GM20431 (cell line): ENCODE measurements around the gene SLC35C1.

Source experiments
- in situ Hi-C: fragments of 300-500 bp; cut with MseI, MboI; formaldehyde crosslinking; loops from one replicate; pipeline ENCODE4 v1.15.0; 2020; ENCODE audit warnings: low sequenced_read_pairs; ENCODE audit not compliant: unreplicated experiment

Gene SLC35C1

DNA sequence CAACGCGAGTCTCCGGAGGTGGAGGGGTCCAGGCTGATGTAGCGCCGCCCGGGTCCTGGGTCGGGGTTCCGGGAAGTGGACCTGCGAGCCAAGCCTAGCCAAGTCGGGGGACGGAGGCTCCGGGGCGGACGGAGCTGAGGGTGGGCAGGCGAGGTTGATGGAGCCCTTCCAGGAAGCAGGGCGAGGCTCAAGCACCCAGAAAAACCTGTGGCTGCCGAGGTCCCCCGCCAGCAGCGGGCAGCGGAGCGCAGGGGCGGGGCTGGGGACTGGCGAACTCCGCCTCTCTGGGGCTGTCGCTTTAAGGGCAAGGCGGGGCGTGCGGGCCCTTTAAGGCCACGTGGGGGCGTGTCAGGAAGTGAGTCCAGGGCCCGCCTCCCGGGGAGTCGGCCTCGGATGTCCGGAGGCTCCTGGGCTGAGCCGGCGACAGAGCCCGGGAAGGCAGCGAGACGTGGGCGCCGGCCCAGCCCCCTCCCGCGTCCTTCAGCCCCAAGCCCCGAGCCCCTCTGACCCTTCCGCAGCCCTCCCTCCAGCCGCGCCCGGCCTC, at the start of gene SLC35C1:
Gene SLC35C1 (plus strand): TSS at position 389 of the 544 bp plus-strand sequence. CDS start 653 bp downstream, outside the sequence.
- in situ Hi-C loops = no loop called here

DNA sequence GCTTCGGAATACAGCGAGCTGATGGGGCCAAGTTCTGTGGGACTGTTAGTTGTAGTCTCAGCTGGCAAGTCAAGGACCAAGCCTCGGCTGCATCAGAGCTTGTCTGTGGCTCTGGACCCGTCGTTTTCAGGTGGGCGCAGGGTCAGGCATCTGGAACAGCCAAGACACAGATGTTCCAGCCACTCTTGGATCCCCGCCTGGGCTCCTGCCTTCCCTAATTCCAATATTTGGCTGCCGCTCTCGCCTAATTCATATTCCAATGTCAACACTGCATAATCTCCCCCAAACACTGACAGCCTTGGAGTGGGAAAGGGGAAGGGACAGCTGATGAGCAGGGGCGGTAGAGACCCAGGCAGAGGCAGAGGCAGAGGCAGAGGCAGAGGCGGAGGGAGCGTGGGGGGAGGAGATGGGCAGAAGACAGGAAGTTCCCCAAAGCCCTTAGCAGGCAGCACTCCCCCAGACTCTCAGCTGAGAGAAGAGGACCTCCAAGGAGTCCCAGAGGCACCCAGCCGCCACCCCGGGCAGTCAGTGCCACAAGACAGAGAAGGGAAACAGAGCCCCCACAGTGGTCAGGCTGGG, 49.6 kb upstream of the SLC35C1 start:
- in situ Hi-C loops = no loop called here

DNA sequence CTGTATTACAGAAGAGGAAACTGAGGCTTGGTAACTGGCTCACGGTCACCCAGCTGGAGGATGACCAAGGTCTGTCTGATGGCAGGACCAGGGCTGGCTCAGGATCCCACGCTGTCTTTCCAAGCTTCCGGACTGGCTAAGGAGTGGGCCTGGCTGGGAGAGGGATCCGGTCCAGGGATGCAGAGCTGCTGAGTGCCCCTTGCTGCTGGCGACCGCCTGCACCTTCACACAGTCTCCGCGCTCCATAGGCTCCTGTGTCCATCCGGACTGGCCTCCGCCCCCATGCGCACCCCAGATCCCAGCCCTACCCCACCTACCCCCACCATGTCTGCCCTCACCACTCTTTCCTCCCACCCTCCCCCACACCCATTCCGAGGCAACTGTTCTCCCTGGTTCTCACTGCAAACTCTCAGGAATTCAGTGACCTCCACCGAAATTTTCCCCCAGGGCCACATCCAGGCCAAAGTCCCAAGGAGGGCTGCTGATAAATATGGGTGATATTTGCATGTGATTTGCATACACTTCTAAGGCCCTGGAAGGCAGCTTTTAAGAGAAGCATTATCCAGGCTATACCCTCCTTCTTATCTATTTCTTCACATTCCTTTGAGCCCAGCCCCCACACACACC, 48.5 kb upstream of the SLC35C1 start:
- in situ Hi-C loops = no loop called here

DNA sequence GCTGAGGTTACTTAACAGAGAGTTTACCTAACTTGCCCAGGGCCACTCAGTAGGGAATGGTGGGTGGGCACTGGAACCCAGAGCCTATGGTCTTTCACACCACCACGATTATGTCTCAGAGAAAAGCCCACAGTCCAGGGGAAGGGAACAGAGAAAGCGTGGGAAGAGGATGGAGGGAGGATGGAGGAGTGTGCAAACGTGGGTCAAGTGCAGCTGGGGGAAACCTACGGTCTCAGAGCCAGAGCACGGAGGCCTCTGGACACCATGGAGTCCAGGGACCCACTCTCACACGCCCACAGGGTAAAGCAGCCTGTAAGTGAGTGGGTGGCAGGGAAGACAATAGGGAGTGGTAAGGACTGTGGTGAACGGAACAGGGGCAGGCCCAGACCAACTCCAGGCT, 47.3 kb upstream of the SLC35C1 start:
- in situ Hi-C loops = no loop called here

DNA sequence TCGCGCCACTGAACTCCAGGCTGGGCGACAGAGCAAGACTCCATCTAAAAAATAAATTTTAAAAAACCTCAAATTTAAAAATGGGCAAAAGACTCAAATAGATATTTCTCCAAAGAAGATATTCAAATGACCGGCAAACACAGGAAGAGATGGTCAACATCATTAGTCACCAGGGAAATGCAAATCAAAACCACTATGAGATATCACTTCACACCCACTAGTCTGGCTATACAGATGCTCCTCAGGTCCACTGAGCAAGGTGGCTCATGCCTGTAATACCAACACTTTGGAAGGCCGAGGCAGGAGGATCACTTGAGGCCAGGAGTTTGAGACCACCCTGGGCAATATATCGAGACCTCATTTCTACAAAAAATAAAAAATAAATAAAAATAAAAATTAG, 43.3 kb upstream of the SLC35C1 start:
- in situ Hi-C loops = no loop called here

DNA sequence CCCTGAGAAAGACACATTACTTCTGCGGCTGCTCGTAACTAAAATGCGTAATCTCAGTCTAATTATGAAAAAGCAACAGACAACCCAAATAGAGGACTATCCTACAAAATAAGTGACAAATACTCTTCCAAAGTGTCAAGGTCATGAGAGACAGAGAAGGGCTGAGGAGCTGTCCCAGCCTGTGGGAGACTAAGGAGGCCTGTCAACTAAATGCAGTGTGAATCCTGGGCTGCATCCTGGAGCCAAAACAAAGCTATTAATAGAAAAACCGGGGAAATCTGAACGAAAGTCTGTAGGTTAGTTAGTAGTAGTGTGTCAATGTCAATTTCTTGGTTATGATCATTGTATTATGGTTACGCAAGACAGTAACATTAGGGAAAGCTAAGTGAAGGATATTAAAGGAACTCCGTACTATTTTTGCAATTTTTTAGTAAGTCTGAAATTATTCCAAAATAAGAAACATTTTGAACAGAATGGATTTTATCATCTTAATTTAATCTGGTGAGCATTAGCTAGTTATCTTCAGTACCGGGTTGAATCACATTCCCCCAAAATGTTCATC, 39.8 kb upstream of the SLC35C1 start:
- in situ Hi-C loops = no loop called here

DNA sequence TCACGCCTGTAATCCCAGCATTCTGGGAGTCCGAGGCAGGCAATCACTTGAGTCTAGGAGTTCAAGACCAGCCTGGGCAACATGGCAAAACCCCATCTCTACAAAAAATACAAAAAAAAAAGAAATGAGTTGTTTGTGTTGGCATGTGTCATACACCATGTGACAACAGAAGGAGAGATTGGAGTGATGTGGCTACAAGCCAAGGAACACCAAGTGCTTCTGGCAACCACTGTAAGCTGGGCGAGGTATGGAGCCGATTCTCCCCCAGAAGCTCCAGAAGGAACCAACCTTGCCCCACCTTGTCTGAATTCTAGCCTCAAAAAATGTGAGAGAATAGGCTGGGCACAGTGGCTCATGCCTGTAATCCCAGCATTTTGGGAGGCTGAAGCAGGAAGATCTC, 39.1 kb upstream of the SLC35C1 start:
- in situ Hi-C loops = no loop called here

DNA sequence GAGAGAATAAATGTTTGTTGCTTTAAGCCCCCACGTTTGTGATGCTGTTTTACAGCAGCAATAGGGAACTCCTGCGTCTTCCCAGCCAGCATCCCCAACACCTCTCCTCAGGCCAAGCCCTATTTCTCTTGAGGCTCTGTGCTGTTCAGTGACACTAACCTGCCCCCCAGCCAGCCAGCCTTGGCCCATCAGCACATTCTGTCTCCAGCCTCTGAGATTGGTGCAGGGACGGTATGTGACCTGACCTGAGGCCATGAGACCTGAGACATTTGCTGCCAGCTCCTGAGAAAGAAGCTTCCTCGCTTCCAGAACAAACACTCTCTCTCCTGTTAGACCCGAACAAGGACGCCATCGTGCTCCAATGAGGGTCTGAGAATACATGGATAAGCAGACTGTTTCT, 38.5 kb upstream of the SLC35C1 start:
- in situ Hi-C loops = no loop called here

DNA sequence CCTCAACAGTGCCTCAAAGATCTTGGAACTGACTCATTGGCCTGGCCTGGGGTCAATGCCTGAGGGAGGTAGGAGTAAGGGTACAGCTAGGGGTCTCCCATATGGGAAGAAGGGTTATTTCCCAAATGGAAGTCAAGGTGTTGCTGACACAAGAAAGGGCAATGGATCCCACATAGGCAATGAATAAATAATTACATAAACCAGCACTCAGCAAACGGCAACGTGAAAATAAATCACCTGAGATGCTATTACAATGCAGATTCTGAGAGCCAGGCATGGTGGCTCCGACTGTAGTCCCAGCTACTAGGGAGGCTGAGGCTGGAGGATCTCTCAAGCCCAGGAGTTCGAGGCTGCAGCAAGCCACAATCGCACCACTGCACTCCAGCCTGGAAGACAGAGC, 36.5 kb upstream of the SLC35C1 start:
- in situ Hi-C loops = no loop called here

DNA sequence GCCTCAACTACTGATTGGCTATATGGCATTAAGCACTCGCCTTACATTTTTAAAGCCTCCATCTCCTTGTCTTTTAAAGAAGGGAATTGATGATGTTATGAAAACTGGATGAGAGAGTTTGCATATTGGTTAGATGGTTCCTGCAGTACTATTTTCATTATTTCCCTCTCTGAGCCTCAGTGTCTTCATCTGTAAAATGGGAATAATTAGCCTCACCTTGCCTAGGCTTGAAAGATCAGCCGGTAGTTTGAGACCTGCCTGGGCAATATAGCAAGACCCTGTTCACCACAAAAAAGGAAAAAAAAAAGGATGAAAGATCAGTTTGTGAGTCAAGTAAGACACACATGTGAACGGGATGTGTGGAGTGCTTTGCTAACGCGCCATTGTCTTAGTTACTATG, 35.0 kb upstream of the SLC35C1 start:
- in situ Hi-C loops = no loop called here

DNA sequence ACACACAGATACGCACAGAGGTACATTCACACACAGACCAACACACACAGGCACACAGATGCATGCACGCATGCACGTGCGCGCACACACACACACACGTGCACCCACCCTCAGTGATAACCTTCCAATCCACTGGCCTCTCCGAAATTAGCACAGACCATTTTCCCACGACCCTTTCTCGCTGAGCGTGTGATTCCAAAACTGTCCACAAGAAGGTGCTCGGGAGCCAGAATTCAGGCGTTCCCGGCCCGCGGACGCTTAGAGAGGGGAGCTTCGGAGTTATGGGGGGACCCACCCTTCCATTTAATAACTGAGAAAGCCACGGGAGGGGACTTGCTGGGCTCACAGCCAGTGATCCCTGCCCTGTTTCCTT, 33.8 kb upstream of the SLC35C1 start:
- in situ Hi-C loops = no loop called here

DNA sequence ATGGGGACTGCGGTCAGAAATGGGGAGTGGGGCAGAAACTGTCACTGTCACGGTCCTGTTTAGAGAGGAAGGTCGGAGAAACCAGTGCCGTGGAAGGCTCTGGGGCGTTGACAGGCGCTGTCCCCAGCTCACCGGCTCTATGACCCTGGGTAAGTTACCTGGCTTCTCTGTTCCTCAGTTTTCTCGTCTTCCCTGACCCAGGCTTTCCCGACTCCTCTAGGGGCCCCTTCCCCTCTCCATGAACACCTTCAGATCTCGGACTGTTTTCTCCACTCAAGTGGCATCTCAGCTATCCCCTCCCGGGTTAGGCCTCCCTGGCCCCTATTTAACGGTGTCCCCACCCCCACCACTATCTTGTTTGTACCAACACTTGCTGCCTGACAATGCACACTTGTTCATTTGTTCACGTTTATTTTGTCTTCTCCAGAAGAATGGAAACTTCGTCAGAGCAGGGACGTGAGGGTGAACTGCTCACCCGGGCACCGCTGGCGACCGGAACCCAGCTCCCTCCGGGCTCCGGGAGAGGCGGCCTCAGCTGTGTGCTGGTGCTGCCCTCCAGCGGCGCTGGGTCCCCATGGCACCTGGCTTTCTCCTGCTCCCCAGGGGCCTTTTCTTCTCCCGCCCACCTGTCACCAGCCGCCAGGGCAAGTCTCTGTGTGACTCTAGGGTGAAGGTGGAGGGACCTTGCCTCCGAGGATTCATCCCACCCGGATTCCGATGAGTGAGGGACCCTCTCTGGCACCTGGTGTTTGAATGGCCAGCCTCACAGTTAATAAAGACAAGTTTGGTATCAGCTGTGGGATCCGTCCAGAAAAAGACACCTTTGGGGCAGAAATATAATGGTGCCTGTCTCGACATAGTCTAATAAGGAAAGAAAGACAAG, 33.1 kb upstream of the SLC35C1 start:
- in situ Hi-C loops = no loop called here

DNA sequence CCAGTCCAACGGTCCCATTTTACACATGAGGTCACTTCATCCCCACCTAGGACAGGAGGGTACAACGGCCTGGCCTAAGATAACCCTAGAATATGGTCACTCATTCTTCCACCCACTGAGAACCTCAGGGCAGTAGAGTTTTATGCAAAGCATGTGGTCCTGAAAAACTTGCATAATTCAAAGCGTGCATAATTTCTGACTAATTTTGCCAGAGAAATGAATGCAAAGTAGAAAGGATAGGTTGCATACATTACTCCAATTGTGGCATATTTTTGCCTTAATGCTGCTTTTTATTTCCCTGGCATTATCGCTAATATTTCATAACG, 32.5 kb upstream of the SLC35C1 start:
- in situ Hi-C loops = no loop called here

DNA sequence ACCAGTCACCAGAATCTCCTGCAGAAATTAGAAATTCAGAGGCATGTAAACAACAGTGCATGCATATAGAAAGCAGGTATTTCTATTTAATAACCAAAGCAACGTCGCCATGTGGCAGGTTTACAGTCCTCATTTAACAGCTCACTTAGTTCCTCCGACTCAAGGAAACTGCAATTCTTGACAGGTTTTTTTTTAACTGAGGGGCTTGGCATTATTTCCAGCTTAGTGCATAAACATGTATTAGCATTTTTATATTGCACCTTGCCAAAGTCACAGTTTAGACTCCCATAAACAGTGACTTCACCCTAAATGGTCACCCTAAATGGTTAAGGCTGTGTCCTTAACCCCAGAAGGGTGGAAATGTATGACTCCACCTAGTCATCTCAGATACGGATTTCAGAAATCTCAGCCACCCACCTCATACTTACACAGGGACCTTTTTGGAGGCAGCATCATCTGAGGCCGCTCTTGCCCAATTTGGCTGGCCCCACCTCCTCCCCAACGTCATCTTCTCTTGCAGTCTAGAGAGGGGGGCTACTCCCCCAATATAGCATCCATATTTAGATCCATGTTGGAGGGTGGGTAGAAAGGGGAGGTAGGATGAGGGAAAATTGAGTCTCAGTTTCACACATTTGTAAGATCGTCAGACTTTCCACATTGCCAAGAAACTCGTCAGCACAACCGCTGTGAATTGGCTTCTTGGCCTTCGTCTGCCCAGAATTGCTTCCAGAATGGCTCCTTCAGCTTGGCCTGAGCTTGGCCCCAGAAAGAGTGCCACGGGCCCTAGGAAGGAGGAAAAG, 31.8 kb upstream of the SLC35C1 start:
- in situ Hi-C loops = no loop called here

DNA sequence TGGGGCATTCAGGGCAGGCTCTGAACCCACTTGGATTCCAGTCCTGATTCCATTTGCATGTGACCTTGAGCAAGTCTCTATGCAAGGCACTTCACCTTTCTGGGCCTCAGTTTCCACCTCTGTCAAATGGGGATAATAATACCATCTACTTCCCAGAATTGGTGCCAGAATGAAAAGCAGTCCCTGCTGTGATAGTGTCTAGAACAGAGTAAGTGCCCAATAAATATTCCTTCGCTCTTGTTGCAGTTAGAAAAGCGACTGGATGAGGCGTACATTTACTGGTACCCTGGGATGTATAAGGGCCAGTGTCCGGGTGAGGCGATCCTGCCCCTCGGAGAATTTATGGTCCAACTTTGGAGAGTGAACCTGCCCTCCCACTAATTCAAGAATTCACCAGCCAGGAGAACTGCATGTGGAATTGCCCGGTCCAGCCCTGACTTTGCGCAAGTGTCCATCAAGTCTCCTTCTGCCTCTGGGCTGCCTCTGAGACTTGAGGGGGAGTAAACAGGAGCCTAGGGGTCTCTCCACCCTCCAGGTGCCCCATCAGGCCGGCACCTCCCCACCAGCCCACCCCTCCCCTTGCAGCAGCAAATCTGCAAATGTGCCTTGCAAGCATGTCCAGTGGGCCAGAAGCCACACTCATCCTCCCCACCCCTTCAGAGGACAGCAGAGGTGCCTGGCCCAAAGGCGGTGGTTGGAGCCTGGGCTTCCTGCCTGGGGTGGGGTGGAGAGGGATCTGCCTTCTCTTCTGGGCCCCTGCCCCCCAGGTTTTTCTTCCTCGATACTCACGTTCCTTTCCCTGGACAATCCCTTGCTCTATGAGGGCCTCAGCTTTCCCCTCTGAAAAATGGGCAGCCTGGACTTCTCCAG, 30.9 kb upstream of the SLC35C1 start:
- in situ Hi-C loops = no loop called here

DNA sequence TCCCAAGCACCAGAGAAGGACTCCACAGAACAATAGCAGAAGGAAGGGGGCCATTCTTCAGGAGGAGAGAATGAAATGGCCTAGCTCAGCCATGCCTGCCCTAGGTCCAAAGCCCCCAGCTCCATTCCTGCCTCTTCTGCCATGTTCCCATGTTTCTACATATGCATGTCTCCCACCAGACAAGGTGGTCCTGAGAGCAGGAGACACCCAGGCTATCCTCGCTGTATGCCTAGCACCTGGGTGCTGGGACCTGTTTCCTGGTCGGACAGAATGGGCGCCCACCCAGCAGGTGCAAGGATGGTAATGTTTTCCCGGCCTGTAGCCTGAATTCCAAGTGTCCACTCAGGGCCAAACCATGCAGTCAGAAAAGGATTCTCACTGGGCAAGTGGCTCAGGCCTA, 30.2 kb upstream of the SLC35C1 start:
- in situ Hi-C loops = no loop called here

DNA sequence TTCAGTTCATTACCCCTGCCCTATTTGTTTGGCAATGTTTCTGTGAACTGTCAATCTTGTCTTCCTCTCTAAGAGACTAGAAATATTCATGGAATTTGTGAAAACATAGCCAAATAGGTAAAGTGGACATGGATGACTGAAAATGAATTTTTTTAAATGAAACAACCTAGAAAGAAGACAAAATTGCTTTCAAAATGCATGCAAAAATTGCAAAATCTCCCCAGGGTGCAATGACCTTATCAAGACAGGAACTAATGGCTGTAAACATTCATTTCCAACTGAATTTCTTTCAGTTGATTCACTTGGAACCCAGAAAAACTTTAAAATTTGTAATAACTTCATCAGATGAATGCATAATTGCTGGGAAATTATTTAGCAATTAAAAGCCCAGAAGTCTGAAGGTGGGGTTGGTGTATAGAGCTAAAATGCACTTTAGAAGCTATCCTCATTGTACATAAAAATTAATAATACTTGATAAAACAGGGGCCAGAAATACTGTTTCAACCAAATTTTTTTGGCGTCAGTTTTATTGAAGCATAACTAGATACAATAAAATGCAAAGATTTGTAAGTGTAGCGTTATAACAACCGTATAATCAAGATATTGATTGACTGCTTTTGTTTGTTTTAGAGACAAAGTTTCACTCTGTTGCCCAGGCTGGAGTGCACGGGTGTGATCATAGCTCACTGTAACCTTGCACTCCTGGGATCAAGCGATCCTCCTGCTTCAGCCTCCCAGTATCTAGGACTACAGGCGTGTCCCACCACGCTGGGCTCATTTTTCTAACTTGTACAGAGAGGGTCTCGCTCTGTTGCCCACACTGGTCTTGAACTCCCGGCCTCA, 27.6 kb upstream of the SLC35C1 start:
- in situ Hi-C loops = no loop called here

DNA sequence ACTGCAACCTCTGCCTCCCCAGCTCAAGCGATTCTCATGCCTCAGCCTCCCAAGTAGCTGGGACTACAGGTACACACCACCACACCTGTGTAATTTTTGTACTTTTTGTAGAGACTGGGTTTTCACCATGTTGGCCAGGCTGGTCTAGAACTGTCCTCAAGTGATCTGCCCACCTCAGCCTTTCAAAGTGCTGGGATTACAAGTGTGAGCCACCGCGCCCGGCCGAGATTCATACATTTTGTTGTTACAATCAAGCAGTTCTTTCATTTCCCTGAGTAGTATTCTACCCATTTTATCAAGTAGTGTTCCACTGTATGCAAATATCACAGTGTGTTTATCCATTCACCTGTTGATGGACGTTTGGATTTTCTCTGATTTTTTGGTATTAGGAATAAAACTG, 26.6 kb upstream of the SLC35C1 start:
- in situ Hi-C loops = no loop called here
